COLO668 (cell line): ENCODE results near the gene C2CD2L.
"Not testable (repeated sequence)": the region's sequence is repeated elsewhere in the genome, so short reads cannot be mapped to it uniquely, and the experiment has no call there.

ENCODE experiments used
- DNase-seq: peaks from one replicate; lab custom pipeline; 2025; ENCODE audit not compliant: unreplicated experiment; lab: John Stamatoyannopoulos, UW

The C2CD2L gene

DNA sequence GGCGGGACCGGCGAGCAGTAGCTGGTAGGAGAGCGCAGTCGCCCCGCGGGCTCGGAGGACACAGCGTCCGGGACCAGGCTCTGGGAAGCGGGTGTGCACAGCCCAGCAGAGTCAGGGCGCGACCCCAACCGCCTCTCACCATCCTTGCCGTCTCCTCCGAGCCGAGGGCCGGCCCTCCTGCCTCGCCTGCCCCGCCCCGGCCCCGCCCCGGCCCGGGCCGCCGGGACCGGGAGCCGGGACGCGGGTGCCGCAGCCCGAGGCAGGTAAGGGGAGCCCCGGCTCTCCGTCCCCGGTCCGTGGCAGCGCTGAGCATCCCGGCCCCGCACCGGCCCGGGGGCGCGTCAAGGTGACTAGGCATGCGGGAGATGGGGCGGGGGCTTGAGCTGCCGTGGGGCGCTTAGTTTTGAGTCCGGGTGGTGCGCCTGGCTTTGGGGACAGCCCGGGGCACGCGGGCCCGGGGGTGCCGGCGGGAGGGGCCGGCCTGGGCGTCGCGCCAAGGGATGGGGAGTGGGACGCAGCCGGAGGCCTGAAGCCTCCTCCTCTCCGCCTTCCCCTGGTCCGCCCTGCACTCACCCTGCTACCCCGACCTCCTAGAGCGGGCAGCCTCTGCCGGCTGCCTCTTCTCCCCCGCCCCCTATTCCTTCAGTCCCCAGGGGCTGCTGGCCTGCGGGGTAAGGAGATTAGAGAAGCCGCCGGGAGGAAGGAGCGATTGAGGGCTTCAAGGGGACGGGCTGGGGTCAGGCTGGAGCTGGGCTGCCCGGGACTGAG, 42.1 kb downstream of the C2CD2L start, which contains the start of gene ABCG4:
ABCG4 (plus strand) TSS at position 35 of the 768 bp plus-strand sequence. CDS start 914 bp downstream, outside the sequence.
- DNase-seq, result peak; percentile 21

DNA sequence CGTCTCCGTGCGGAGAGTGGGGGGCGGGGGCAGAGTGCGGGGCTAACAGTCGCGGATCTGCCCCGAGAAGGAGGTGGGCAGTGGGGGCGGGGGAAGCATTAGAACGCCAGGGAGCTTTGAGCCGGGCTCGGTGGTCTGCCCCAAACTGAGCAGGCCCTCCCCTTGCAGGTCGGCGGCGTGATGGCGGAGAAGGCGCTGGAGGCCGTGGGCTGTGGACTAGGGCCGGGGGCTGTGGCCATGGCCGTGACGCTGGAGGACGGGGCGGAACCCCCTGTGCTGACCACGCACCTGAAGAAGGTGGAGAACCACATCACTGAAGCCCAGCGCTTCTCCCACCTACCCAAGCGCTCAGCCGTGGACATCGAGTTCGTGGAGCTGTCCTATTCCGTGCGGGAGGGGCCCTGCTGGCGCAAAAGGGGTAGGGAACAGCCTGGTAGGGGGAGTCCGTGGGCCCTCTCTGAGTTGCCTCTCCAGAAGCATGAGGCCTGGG, 42.7 kb downstream of the C2CD2L start:
- DNase-seq, result no peak

DNA sequence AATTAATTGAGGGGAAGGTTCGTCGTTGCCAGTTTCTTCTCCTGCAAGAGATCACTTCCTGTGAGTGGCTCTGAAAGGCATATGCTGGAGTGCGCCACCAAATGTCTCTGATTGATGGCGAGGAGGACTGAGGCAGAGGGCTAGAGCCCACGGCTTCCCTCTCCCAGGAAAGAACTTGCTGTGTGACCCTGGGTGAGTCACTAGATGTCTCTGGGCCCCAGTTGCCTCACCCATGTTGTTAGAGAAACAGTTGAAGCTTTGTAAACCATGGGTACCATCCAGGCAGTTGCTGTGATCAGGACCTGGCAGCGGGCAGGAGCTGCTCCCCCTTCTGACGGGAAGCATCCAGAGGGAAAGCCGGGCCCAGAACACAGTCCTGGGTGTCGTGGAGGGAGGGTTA, 44.9 kb downstream of the C2CD2L start:
- DNase-seq, result no peak

DNA sequence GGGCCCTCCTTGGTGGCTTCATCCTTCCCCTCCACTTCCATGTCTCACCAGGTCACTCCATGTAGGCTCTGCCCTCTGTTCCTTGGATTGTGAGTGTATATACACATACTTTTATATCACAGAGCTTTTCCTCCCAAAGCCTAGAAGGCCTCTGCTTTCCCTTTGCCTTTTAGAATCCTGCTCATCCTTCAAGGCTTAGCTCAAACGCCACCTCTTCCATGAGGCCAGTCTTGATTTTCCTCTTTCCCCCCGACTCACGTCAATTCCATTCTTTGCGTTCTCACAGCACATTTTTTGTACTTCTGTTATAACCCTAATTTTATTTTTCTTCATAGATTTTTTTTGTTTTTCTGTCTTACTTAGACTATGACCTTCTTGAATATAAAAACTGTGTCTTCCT, 45.5 kb downstream of the C2CD2L start:
- DNase-seq, result no peak

DNA sequence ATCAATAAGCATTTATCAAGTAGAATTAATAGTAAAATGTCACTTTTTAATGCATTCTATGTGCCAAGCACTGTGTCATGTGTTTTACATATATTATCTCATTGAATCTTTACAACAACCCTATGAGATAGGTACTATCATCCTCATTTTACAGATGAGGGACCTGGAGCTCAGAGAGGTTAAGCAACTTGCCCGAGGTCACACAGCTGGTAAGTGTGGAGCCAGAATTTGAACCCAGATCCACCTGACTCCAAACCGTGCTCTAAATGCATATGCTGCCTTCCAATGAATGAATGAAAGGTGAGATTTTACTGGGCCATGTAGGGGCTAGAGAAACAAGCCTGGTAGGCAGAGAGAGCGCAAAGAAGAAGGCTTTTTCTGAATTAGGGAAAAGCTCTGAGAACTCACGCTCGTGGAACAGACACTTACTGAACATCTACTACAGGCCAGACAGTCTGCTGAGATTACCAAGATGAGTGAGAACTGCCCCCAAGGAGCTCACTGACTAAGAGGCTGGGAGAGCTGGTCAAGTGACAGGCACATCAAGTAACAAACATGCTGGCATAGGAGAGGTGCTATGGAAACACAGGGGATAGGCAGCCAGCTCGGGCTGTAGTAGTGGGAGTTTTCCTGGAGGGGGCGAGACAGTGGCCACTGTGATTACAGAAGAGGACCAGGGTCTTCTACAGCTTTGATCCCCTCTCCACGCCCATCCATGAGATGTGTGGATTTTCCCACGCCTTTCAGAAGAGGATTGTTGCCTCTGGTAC, 46.1 kb downstream of the C2CD2L start:
- no peak for DNase-seq

DNA sequence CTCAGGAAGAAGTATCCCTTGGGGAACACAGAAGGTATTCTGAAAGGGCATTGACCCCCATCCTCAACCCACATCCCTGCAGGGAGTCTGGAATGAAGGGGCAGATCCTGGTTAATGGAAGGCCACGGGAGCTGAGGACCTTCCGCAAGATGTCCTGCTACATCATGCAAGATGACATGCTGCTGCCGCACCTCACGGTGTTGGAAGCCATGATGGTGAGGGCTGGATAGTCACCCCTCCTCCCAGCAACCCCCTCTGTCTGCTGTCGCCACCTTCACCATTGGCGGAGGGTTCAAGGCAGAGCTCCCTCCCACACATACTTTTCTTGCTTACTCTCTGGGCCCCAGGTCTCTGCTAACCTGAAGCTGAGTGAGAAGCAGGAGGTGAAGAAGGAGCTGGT, 47.0 kb downstream of the C2CD2L start:
- DNase-seq, result no peak

DNA sequence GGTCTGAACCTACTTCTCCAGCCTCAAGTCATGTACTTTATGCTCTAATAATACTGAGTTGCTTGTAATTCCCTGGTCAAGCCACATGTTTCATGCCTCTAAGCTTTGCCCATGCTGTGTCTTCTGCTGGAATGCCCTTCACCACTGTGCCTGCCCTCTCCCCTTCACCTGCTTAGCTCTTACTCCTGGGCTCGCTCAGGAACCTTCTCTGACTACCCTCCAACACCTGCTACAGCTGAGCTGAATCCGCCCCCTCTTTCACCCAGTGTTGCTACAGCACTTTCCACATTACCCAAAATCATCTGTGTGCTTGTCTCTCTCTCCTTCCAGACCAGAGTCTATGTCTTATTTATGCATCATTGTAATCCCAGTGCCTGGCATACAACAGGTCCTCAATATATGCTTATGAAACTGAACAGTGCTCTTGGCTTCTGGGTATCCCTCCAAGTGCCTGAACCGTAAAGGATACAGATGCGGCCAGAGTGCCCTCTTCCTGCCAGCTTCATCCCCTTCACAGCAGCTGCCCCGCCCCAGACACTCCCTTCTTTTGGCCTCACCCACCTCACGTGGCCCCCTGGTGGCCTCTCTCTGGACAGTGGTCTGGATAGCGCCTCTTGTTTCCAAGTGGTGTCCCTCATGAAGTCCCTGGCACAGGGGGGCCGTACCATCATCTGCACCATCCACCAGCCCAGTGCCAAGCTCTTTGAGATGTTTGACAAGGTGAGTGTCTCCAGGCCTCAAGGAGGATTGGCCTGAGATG, 48.8 kb downstream of the C2CD2L start:
- DNase-seq, result peak; percentile 54

DNA sequence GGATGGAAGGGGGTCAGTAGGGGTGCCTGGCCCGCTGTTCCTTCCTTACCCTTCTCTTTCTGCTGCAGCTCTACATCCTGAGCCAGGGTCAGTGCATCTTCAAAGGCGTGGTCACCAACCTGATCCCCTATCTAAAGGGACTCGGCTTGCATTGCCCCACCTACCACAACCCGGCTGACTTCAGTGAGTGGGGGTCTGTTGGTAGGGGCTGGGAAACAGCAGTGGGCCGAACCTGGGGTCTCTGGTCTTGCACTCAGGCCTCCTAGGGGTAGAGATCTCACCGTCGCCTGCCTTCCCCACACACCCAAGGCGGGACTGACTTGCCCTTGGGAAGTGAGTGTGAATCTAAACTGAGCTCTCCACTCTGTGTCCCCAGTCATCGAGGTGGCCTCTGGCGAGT, 49.4 kb downstream of the C2CD2L start:
- DNase-seq, result no peak

DNA sequence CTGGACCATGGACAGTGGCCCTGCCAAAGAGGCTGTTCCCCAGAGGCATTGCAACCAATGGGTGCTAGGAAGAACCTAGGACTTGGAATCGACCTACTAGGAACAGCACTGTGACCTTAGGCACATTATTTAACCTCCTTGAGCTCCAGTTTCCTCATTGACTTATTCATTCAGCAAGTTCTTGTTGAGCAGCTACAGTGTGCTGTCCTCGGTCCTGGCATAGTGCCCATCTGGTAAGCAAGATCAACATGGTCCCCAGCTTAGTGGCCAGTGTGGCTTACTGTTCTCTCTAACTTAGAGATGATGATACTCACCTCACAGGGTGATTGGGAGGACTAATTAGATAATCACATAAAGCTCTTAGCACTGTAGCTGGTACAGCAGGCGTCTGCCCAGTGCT, 49.9 kb downstream of the C2CD2L start:
- DNase-seq, result no peak

DNA sequence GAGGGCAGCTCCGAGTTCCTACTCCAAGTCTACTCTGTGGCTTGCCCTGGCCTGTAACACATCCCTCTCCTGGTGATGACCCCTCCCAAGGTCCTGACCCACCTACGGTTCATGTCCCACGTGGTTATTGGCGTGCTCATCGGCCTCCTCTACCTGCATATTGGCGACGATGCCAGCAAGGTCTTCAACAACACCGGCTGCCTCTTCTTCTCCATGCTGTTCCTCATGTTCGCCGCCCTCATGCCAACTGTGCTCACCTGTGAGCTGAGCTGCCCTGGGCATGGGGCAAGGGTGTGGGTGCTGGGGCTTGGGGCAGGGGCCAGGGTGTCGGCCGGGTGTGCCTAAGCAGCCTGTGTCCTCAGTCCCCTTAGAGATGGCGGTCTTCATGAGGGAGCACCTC, 51.3 kb downstream of the C2CD2L start:
- DNase-seq, result no peak

DNA sequence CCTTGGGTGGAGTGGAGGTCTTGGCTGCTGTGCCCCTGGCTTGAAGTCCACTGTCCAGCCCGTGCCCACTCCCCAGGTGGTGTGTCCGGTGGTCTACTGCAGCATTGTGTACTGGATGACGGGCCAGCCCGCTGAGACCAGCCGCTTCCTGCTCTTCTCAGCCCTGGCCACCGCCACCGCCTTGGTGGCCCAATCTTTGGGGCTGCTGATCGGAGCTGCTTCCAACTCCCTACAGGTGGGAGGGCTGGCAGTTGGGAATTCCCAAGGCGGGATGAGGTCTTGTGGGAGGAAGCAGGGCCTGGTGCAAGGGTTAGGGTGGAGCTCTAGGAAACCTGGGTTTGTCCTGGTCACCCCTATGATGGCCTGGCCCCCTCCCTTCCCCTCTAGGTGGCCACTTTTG, 53.0 kb downstream of the C2CD2L start:
- no peak for DNase-seq

DNA sequence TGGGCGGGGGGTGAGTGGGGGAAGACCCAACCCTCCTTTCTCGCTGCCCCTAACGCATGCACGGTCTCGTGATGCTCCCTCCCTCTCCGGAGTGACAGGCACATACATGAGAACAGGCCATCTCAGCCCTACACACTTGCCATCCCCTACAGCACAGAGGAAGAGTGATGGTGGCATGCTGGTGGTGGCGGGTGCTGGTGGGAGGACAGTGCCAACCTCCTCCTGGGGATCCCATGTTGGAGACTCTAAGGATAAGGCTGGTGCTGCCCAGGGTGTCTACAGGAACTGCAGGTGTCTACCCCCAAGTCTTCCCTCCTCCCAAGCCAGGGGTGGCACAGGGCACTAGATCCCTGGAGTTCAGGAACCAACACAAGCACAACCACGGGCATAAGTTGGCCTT, 54.7 kb downstream of the C2CD2L start:
- DNase-seq, result no peak

DNA sequence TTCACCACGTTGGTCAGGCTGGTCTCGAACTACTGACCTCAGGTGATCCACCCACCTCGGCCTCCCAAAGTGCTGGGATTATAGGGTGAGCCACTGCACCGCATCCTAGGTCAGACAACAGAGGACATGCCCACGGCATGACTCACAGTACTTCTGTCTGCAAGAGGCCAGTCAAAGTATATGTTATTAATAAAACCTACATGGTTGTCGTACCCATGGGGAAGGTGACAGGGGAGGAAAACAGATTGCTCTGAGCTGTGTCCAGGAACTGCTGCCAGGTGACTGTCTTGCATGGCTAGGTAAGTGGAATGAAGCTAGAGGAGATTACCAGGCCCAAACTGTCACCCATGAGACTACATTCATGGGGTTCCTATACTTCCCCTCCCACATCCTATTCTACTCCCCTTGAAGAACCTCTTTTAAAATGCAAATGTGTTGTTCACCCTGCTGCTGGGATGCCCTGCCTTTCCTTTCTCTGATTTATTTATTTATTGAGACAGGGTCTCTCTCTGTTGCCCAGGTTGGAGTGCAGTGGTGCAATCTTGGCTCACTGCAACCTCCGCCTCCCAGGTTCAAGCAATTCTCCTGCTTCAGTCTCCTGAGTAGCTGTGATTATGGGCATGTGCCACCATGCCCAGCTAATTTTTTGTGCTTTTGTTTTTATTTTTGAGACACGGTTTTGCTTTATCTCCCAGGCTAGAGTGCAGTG, 59.4 kb downstream of the C2CD2L start:
- DNase-seq, result no peak

DNA sequence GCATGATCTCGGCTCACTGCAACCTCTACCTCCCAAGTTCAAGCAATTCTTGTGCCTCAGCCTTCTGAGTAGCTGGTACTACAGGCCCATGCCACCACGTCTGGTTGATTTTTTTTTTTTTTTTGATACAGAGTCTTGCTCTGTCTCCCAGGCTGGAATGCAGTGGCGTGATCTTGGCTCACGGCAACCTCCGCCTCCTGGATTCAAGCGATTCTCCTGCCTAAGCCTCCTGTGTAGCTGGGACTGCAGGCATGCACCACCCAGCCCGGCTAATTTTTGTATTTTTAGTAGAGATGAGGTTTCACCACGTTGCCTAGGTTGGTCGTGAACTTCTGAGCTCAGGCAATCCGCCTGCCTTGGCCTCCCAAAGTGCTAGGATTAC, 59.9 kb downstream of the C2CD2L start:
- DNase-seq, result not testable (repeated sequence)

DNA sequence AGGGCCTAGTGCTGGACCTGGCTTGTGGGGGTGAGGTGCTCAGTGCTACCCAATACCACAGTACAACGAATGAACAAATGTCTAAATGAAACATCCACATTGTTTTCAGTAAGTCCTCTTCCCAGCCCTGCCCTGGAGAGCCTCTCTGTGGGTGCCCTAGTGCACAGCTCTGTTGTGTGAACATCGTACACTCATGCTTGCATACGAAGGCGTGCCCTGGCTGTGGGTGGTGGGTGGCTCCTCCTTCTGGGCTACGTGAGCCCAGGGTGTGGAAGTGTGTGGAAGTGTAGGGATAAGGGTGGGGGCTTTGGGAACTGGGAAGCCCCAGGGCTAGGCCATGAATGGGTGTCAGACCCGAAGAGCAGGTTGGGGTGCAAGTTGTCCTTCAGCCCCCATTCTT, 60.8 kb downstream of the C2CD2L start:
- DNase-seq, result no peak
